GM15510 (cell line): ENCODE measurements around the gene RASAL1.

Source experiments
- POLR2A ChIP-seq: IDR thresholded peaks from 3 replicates; pipeline ENCODE4 v1.6.1; 2011; ENCODE audit warnings: borderline replicate concordance; ENCODE audit not compliant: insufficient read length; ENCODE audit errors: extremely low read depth

Gene RASAL1

DNA sequence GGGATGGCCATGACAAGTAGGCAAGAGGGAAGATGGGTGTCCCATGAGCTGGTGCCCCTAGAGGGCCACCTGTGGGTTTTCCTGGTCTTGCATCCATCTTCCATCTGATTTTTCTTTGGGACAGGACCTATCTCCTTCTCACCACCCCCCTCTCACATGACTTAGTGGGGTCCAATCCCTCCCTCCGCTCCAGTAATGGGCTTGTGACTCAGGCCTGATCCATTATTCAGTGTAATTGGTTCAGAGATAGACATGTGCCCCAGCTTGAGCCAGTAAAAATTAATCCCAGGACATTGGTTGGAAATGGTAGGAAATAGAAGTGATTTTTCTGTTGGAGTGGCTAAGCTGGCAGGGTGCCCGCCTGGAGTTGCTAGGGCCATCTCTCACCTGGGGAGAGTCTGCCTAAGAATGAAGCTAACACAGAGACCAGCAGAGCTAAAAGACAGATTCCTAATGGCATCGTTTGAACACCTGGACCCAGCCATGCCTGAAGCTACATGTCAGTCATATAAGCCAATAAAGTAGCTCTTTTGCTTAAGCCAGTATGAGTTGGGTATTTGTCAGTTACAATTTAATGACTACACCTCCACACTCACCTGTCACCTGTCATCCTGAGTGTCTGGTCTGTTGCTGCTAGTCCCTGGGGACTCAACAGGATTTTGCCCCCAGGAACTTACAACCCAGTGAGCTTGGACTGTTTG is 14.7 kb downstream of the RASAL1 start:
- TF ChIP-seq POLR2A: no peak

GRCh38 chr12:113119980-113120669 is 15.4 kb downstream of the RASAL1 start:
- TF ChIP-seq POLR2A: no peak

DNA sequence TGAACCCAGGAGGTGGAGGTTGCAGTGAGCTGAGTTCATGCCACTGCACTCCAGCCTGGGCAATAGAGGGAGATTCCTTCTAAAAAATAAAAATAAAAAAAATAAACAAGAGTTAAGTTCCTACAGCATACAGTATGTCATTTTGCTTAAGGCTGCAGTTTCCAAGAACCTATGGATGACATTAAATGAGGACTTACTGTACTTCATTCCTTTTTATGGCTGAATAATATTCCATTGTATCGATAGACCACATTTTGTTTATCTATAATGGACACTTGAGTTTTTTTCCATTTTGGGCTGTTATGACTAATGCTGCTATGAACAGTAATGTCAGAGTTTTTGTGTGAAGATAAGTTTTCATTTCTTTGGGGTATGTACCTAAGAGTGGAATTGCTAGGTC is 17.4 kb downstream of the RASAL1 start:
- no peak for TF ChIP-seq POLR2A

- TF ChIP-seq POLR2A: no peak
These were observed 18.7 kb downstream of the RASAL1 start for GRCh38 chr12:113116875-113117274.

DNA sequence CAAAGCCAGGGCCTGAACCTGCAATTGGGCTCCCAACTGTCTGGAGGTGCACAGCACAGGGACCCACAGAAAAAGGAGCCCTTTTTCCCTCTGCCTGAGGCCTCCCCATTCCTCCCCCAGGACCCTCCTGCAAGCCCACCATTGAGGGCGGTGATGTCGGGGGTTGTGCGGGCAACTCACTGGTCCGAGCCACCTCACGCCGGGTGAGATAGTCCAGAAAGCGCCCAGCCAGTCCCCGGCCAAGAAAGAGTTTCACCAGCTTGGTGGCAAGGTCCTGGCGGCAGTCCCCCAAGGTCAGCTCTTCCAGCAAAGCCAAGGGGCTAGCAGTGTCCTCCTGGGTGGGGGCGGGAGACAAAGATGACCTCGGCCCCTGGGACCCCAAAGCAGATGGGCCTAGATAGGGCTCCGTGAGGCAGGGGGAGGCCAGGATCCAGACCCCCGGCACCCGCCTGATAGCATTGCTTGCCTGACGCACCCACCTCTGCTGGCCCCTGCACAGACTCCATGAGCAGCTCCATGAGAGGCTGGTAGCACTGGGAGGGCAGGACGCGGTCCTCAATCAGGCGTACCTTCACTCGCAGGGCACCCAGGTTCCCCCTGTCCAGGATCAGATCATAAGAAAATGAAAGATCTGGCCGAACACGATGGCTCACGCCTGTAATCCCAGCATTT is 20.0 kb downstream of the RASAL1 start:
- TF ChIP-seq POLR2A: no peak

- no peak for TF ChIP-seq POLR2A
These were observed 20.9 kb downstream of the RASAL1 start for GRCh38 chr12:113114447-113115178.

GRCh38 chr12:113113397-113113796 is 22.2 kb downstream of the RASAL1 start:
- TF ChIP-seq POLR2A: no peak

GRCh38 chr12:113112043-113112899 is 23.3 kb downstream of the RASAL1 start:
- no peak for TF ChIP-seq POLR2A

DNA sequence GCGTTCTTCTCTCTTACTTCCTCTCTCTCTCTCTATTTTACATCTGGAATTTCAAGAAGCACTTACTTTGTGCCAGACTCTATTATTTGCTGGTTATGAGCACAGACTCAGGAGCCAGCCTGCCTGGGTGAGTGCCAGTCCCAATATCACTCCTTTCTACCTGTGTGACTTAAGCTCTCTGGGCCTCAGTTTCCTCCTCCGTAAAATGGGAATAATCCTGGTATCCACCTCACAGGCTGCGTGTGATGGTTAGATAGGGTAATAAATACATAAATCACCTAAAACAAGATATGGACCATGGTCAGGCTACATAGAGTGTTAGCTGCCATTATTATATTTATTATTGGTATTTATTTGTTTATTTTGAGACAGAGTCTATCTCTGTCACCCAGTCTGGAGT is 24.3 kb downstream of the RASAL1 start:
- TF ChIP-seq POLR2A: no peak

- no peak for TF ChIP-seq POLR2A
These were observed 25.5 kb downstream of the RASAL1 start for GRCh38 chr12:113109872-113110599.

GRCh38 chr12:113109360-113109759 is 26.2 kb downstream of the RASAL1 start:
- no peak for TF ChIP-seq POLR2A

- TF ChIP-seq POLR2A: no peak
These were observed 27.3 kb downstream of the RASAL1 start for GRCh38 chr12:113108308-113108707.

DNA sequence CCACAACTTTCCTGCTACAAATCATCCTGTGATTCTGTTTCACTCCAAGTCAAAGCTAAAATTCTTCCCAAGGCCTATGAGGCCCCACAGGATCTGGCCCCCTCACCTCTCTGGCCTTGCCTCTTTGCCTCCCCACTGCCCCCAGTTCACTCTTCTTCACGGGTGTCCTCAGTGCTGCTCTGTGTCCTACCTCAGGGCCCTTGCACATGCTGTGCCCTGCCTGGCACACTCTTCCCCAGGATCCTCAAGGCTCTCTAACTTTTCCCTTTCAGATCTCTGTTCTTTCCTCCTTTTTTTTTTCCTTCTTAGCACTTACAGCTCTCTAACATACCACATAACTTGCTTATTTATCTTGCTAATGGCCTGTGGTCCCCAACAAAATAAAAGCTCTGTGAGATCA is 29.2 kb downstream of the RASAL1 start:
- TF ChIP-seq POLR2A: no peak
